ENCODE measurements around the gene TPM1.
"Not testable (repeated sequence)": the region's sequence is repeated elsewhere in the genome, so short reads cannot be mapped to it uniquely, and the experiment has no call there.

TPM1 gene

GRCh38 chr15:63075984-63076713 is 33.6 kb downstream of the TPM1 start:
- DNase-seq: peak; percentile 55

GRCh38 chr15:63076714-63077046 is 34.1 kb downstream of the TPM1 start:
- DNase-seq: no peak

- DNase-seq: no peak
Measured at GRCh38 chr15:63077952-63078351, 35.4 kb downstream of the TPM1 start.

GRCh38 chr15:63079947-63080626 is 37.5 kb downstream of the TPM1 start:
- no peak for DNase-seq

GRCh38 chr15:63080634-63081250 is 38.2 kb downstream of the TPM1 start:
- no peak for DNase-seq

- no peak for DNase-seq
Measured at GRCh38 chr15:63082366-63082765, 39.8 kb downstream of the TPM1 start.

- no peak for DNase-seq
Measured at GRCh38 chr15:63083044-63083443, 40.5 kb downstream of the TPM1 start.

GRCh38 chr15:63083541-63083940 is 41.0 kb downstream of the TPM1 start:
- DNase-seq: no peak

- DNase-seq: no peak
Measured at GRCh38 chr15:63084806-63085205, 42.3 kb downstream of the TPM1 start.

- peak; percentile 12 for DNase-seq
Measured at GRCh38 chr15:63085289-63085688, 42.7 kb downstream of the TPM1 start.

GRCh38 chr15:63086271-63086670 is 43.7 kb downstream of the TPM1 start:
- DNase-seq: no peak

- DNase-seq: peak; percentile 18
Measured at GRCh38 chr15:63086947-63087346, 44.4 kb downstream of the TPM1 start.

- peak; percentile 13 for DNase-seq
Measured at GRCh38 chr15:63088533-63089245, 46.1 kb downstream of the TPM1 start.

- DNase-seq: peak; percentile 22
Measured at GRCh38 chr15:63089260-63090043, 46.9 kb downstream of the TPM1 start.

- no peak for DNase-seq
Measured at GRCh38 chr15:63090472-63090871, 47.9 kb downstream of the TPM1 start.

- DNase-seq: no peak
Measured at GRCh38 chr15:63090887-63091286, 48.3 kb downstream of the TPM1 start.

GRCh38 chr15:63091679-63092446 is 49.3 kb downstream of the TPM1 start:
- DNase-seq: no peak

GRCh38 chr15:63093486-63094205 is 51.1 kb downstream of the TPM1 start:
- DNase-seq: peak; percentile 91

- no peak for DNase-seq
Measured at GRCh38 chr15:63094495-63094931, 52.0 kb downstream of the TPM1 start.

GRCh38 chr15:63096178-63096577 is 53.6 kb downstream of the TPM1 start:
- no peak for DNase-seq

GRCh38 chr15:63098901-63099300 is 56.4 kb downstream of the TPM1 start:
- not testable (repeated sequence) for DNase-seq
